ENCODE data around the gene ADARB2. TPM values are rescaled to one million over a fixed set of nuclear protein-coding genes. Genes with fewer than 3 reads are reported as not detected.

Gene ADARB2
- total RNA-seq, 6 experiments from 2014 or later = not detected

GRCh38 chr10:1655367-1655766 is 82.0 kb downstream of the ADARB2 start:
- no peaks in the 10 kb centered on the region; the same call in 1 of the 2 replicates for H3K27me3 Mint-ChIP-seq (ENCODE audit: insufficient read depth)
- H3K36me3 Mint-ChIP-seq (ENCODE audit: low read depth) = no peaks in the 10 kb centered on the region
- no peak for TF ChIP-seq CTCF (IDR thresholded peaks at IDR 0.05)
- no peak overlapping the region for H3K27ac Mint-ChIP-seq
- no peaks in the 10 kb centered on the region for H3K4me1 Mint-ChIP-seq (ENCODE audit: low read depth)
- DNase-seq = no peak
- no peak overlapping the region for H3K4me3 Mint-ChIP-seq
- H3K9me3 Mint-ChIP-seq = peaks cover 40% of the 10 kb centered on the region

DNA sequence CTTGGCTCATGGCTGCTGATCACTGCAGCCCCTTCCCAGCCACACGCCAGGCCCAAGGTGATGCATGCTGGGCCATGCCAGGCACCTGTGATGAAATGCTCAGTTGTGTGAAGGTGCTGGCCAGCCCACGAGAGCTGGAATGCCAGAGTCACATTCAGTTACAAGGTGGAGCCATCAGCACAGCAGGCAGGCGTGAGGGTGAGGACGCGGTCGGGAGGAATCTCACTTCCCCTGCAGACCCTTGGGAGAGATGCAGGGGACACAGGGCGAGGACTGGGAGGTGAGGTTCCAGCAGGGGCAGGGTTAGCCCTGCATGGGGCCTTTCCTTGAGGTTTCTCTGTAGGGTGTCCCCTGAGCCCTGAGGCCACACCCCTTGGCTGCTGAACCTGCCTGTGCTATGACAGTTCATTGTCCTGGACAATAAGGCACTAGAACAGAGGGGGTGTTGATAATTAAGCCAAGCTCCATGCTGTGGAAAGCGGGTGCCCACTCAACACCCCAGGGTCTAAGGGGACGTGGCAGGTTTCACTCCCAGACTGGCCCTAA is 82.4 kb downstream of the ADARB2 start:
- no peak for DNase-seq
- peaks cover 42% of the 10 kb centered on the region for H3K9me3 Mint-ChIP-seq
- no peak for TF ChIP-seq CTCF (IDR thresholded peaks at IDR 0.05)
- H3K27ac Mint-ChIP-seq = no peak overlapping the region
- H3K27me3 Mint-ChIP-seq (ENCODE audit: insufficient read depth) = no peaks in the 10 kb centered on the region; the same call in 1 of the 2 replicates
- H3K4me1 Mint-ChIP-seq (ENCODE audit: low read depth) = no peaks in the 10 kb centered on the region
- no peak overlapping the region for H3K4me3 Mint-ChIP-seq
- H3K36me3 Mint-ChIP-seq (ENCODE audit: low read depth) = no peaks in the 10 kb centered on the region

GRCh38 chr10:1654247-1654646 is 83.1 kb downstream of the ADARB2 start:
- no peak for TF ChIP-seq CTCF (IDR thresholded peaks at IDR 0.05)
- no peaks in the 10 kb centered on the region for H3K4me1 Mint-ChIP-seq (ENCODE audit: low read depth)
- no peak overlapping the region for H3K4me3 Mint-ChIP-seq
- peaks cover 46% of the 10 kb centered on the region for H3K9me3 Mint-ChIP-seq
- H3K36me3 Mint-ChIP-seq (ENCODE audit: low read depth) = no peaks in the 10 kb centered on the region
- no peak for DNase-seq
- no peak overlapping the region for H3K27ac Mint-ChIP-seq
- H3K27me3 Mint-ChIP-seq (ENCODE audit: insufficient read depth) = no peaks in the 10 kb centered on the region; the same call in 1 of the 2 replicates

GRCh38 chr10:1653321-1653720 is 84.0 kb downstream of the ADARB2 start:
- no peak for DNase-seq
- Mint-ChIP-seq H3K27me3 (ENCODE audit: insufficient read depth) (no peaks in the 10 kb centered on the region; the same call in 1 of the 2 replicates), H3K4me1 (ENCODE audit: low read depth) (no peaks in the 10 kb centered on the region), H3K36me3 (ENCODE audit: low read depth) (no peaks in the 10 kb centered on the region), H3K27ac (no peak overlapping the region), H3K4me3 (no peak overlapping the region), H3K9me3 (peaks cover 52% of the 10 kb centered on the region)
- no peak for TF ChIP-seq CTCF (IDR thresholded peaks at IDR 0.05)

- TF ChIP-seq CTCF (IDR thresholded peaks at IDR 0.05) = no peak
- Mint-ChIP-seq H3K4me1 (ENCODE audit: low read depth) (no peaks in the 10 kb centered on the region), H3K4me3 (no peak overlapping the region), H3K36me3 (ENCODE audit: low read depth) (no peaks in the 10 kb centered on the region), H3K27me3 (ENCODE audit: insufficient read depth) (no peaks in the 10 kb centered on the region; the same call in 1 of the 2 replicates), H3K9me3 (peaks cover 54% of the 10 kb centered on the region), H3K27ac (no peak overlapping the region)
- DNase-seq = no peak
Measured at GRCh38 chr10:1652151-1652550, 85.2 kb downstream of the ADARB2 start.

Data from HFFc6 (cell line).